Stimulated activated CD8-positive, alpha-beta memory T cell treated with anti-CD3 and anti-CD28 coated beads, Interleukin-7, amount 100 ng/mL, for 24 hours (primary cell): ENCODE measurements around the gene KIF21B.
A peak's percentile ranks its signal among the peaks of the same experiment; 100 is the strongest.

Experiments
- DNase-seq: peaks from one replicate; pipeline ENCODE4 v3.0.0-alpha.2; 2020; ENCODE audit warnings: low read depth

Gene KIF21B

GRCh38 chr1:201020040-201020591 is 3.4 kb downstream of the KIF21B start:
- no peak for DNase-seq

GRCh38 chr1:201019321-201019977 is 4.1 kb downstream of the KIF21B start:
- peak; percentile 61 for DNase-seq

GRCh38 chr1:201017828-201018163 is 5.7 kb downstream of the KIF21B start:
- DNase-seq: no peak

- DNase-seq: no peak
Observed at GRCh38 chr1:201016943-201017827, 6.3 kb downstream of the KIF21B start.

- no peak for DNase-seq
Observed at GRCh38 chr1:201016211-201016651, 7.3 kb downstream of the KIF21B start.

GRCh38 chr1:201015551-201016091 is 7.9 kb downstream of the KIF21B start:
- no peak for DNase-seq

- no peak for DNase-seq
Observed at GRCh38 chr1:201014816-201015200, 8.7 kb downstream of the KIF21B start.

- no peak for DNase-seq
Observed at GRCh38 chr1:201013991-201014815, 9.3 kb downstream of the KIF21B start.

GRCh38 chr1:201013031-201013485 is 10.5 kb downstream of the KIF21B start:
- DNase-seq: no peak

GRCh38 chr1:201011616-201012015 is 11.9 kb downstream of the KIF21B start:
- DNase-seq: no peak

- no peak for DNase-seq
Observed at GRCh38 chr1:201009962-201010645, 13.4 kb downstream of the KIF21B start.

GRCh38 chr1:201008666-201009360 is 14.7 kb downstream of the KIF21B start:
- DNase-seq: no peak

- no peak for DNase-seq
Observed at GRCh38 chr1:201007481-201007880, 16.0 kb downstream of the KIF21B start.

GRCh38 chr1:201006450-201006849 is 17.1 kb downstream of the KIF21B start:
- no peak for DNase-seq

- DNase-seq: no peak
Observed at GRCh38 chr1:201004732-201005131, 18.8 kb downstream of the KIF21B start.

GRCh38 chr1:201004154-201004553 is 19.4 kb downstream of the KIF21B start:
- no peak for DNase-seq

- DNase-seq: no peak
Observed at GRCh38 chr1:201002510-201002909, 21.0 kb downstream of the KIF21B start.

- no peak for DNase-seq
Observed at GRCh38 chr1:201001962-201002361, 21.6 kb downstream of the KIF21B start.

- no peak for DNase-seq
Observed at GRCh38 chr1:201000391-201000790, 23.1 kb downstream of the KIF21B start.

- no peak for DNase-seq
Observed at GRCh38 chr1:200999667-201000066, 23.8 kb downstream of the KIF21B start.

- DNase-seq: no peak
Observed at GRCh38 chr1:200998323-200998722, 25.2 kb downstream of the KIF21B start.
